Measurements from ENCODE around the gene LBR. TPM values are rescaled to one million over a fixed set of nuclear protein-coding genes. Genes with fewer than 3 reads are reported as not detected.
A peak's percentile ranks its signal among the peaks of the same experiment; 100 is the strongest.

Gene LBR
- total RNA-seq, 2 experiments from 2014 or later = 145 to 156 TPM

- no peak for DNase-seq
- Mint-ChIP-seq H3K27ac (no peak overlapping the region), H3K4me3 (no peak overlapping the region), H3K27me3 (no peaks in the 10 kb centered on the region), H3K36me3 (ENCODE audit: low read depth) (no peaks in the 10 kb centered on the region), H3K9me3 (no peaks in the 10 kb centered on the region), H3K4me1 (ENCODE audit: low read depth) (peaks cover 40% of the 10 kb centered on the region)
- no peak for TF ChIP-seq CTCF (IDR thresholded peaks at IDR 0.05)
- POLR2A ChIA-PET = interaction anchor here (0.9 to 8.7 kb wide), 3 partner anchors 12 to 21 kb away, joined by 3 to 109 read pairs (median 5); partner anchors contain the start of gene LBR
- no peak for ATAC-seq
- intact Hi-C loops (cut with micrococcal nuclease) = no loop called here
- CTCF ChIA-PET = interaction anchor here (1.0 to 1.5 kb wide), 2 partner anchors 12 to 540 kb away, joined by 3 read pairs; no protein-coding TSS in a partner anchor
Measured at GRCh38 chr1:225448146-225448805, 20.4 kb upstream of the LBR start.

GRCh38 chr1:225447650-225448089, 19.8 kb upstream of the LBR start:
- ATAC-seq = no peak
- ChIA-PET CTCF (interaction anchor here (1.5 kb wide), 1 partner anchor 13 kb away, joined by 3 read pairs; no protein-coding TSS in a partner anchor), POLR2A (interaction anchor here (3.6 to 8.7 kb wide), 2 partner anchors 13 to 19 kb away, joined by 17 to 109 read pairs; partner anchors contain the start of gene LBR)
- Mint-ChIP-seq H3K27ac (no peak overlapping the region), H3K4me1 (ENCODE audit: low read depth) (peaks cover 44% of the 10 kb centered on the region), H3K36me3 (ENCODE audit: low read depth) (no peaks in the 10 kb centered on the region), H3K4me3 (no peak overlapping the region), H3K9me3 (no peaks in the 10 kb centered on the region), H3K27me3 (no peaks in the 10 kb centered on the region)
- intact Hi-C loops (cut with micrococcal nuclease) = no loop called here
- no peak for DNase-seq
- no peak for TF ChIP-seq CTCF (IDR thresholded peaks at IDR 0.05)

DNA sequence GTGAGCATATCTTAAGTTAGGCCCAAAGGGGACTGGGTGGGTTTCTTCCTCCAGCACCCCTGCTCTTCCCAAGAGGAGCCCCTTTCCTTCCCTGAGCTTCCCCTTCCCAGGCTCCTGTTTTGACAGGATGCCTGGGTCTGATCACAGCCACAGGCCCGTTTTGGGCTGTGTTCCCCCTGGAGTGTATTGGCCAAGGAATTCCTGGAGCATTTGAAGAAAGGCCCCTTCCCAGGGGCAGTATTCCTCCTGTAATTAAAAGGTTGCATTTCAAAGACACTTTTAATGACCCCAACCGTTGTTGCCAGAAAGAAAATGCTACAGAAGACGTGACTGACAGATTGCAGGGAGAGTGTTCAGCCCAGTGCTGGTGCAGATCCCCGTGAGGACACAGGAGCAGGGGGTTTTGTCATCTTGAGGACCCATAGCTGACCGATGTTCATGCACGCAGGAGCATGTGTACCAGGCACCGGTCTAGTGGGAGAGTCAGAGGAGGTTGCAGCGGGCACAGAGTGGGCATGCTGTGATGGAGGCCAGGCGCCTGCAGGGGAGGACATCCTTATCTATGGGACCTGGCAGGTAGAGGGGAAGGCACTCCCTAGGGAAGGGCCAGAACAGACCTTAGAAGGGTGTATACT, 19.3 kb upstream of the LBR start:
- Mint-ChIP-seq H3K36me3 (ENCODE audit: low read depth) (no peaks in the 10 kb centered on the region), H3K27me3 (no peaks in the 10 kb centered on the region), H3K27ac (no peak overlapping the region), H3K4me1 (ENCODE audit: low read depth) (peaks cover 49% of the 10 kb centered on the region), H3K9me3 (no peaks in the 10 kb centered on the region), H3K4me3 (no peak overlapping the region)
- DNase-seq = no peak
- TF ChIP-seq CTCF (IDR thresholded peaks at IDR 0.05) = no peak
- ChIA-PET CTCF (interaction anchor here (1.2 kb wide), 1 partner anchor 28 kb away, joined by 3 read pairs; no protein-coding TSS in a partner anchor), POLR2A (interaction anchor here (0.8 to 8.7 kb wide), 3 partner anchors 14 to 528 kb away, joined by 3 to 109 read pairs (median 17); partner anchors contain the start of gene LBR)
- ATAC-seq = no peak
- intact Hi-C loops (cut with micrococcal nuclease) = no loop called here

GRCh38 chr1:225446595-225446960, 18.7 kb upstream of the LBR start:
- ATAC-seq = no peak
- POLR2A ChIA-PET = interaction anchor here (0.8 to 8.7 kb wide), 5 partner anchors 8 to 528 kb away, joined by 3 to 109 read pairs (median 17); partner anchors contain the start of gene LBR
- TF ChIP-seq CTCF (IDR thresholded peaks at IDR 0.05) = no peak
- intact Hi-C loops (cut with micrococcal nuclease) = no loop called here
- Mint-ChIP-seq H3K27me3 (no peaks in the 10 kb centered on the region), H3K9me3 (no peaks in the 10 kb centered on the region), H3K36me3 (ENCODE audit: low read depth) (no peaks in the 10 kb centered on the region), H3K4me1 (ENCODE audit: low read depth) (peaks cover 54% of the 10 kb centered on the region), H3K27ac (peak overlapping the region; percentile 95), H3K4me3 (no peak overlapping the region)
- CTCF ChIA-PET = interaction anchor here (1.2 to 3.0 kb wide), 3 partner anchors 8 to 28 kb away, joined by 3 to 11 read pairs (median 3); no protein-coding TSS in a partner anchor
- DNase-seq = no peak
